Gastrocnemius medialis (tissue), 4 donors: ENCODE results near the gene COL25A1. TPM values are rescaled to one million over a fixed set of nuclear protein-coding genes. Genes with fewer than 3 reads are reported as not detected.

Experiments used
- ATAC-seq, 2 donors: fragments of 150-250 bp; one replicate each; pipeline ENCODE4 v1.9.1; 2016
- DNase-seq, 2 donors: peaks; one replicate each; pipeline ENCODE4 v3.0.0-alpha.2; 2019
- H3K27ac ChIP-seq, 4 donors: fragments of 200-600 bp; sonication (generic); 1 replicate in 1 of 4; 2 replicates in 3 of 4; pipeline ENCODE4 v1.5.1; 2016 to 2018; ENCODE audit warnings: mild to moderate bottlenecking in 2 of 4, moderate library complexity in 1 of 4
- H3K27me3 ChIP-seq, 3 donors: fragments of 200-600 bp; sonication (generic) in 2 of 3; 1 replicate in 1 of 3; 2 replicates in 2 of 3; pipeline versions ENCODE4 v1.5.1 to v1.6.0; 2016 to 2019; ENCODE audit warnings: mild to moderate bottlenecking in 1 of 3, moderate library complexity in 1 of 3
- H3K36me3 ChIP-seq, 2 donors: fragments of 200-600 bp; sonication (generic) in 1 of 2; one replicate each; pipeline ENCODE4 v1.5.1; 2017 to 2018
- H3K4me1 ChIP-seq, 2 donors: fragments of 200-600 bp; sonication (generic) in 1 of 2; one replicate each; pipeline ENCODE4 v1.5.1; 2016 to 2017; ENCODE audit warnings: mild to moderate bottlenecking in 2 of 2
- H3K4me3 ChIP-seq, 4 donors: fragments of 200-600 bp; sonication (generic) in 3 of 4; 1 replicate in 1 of 4; 2 replicates in 3 of 4; pipeline ENCODE4 v1.5.1; 2016 to 2019; ENCODE audit warnings: mild to moderate bottlenecking in 2 of 4
- H3K9me3 ChIP-seq, 3 donors: fragments of 200-600 bp; sonication (generic) in 2 of 3; 1 replicate in 1 of 3; 2 replicates in 2 of 3; pipeline ENCODE4 v1.5.1; 2016 to 2019
- CTCF ChIP-seq, 5 experiments: fragments of 450-650 bp in 3 of 5; fragments of 200-600 bp in 2 of 5; sonication (generic) in 2 of 5; IDR thresholded peaks in 4 of 5; conservative IDR thresholded peaks in 1 of 5; 1 replicate in 4 of 5; 2 replicates in 1 of 5; pipeline ENCODE4 v1.5.1; 2016 to 2019; ENCODE audit warnings: antibody characterized with exemption in 5 of 5, mild to moderate bottlenecking in 3 of 5, moderate library complexity in 3 of 5
- POLR2A ChIP-seq, 2 donors: fragments of 450-650 bp; IDR thresholded peaks; one replicate each; pipeline ENCODE4 v1.6.1; 2017; ENCODE audit warnings: antibody characterized with exemption in 2 of 2, mild to moderate bottlenecking in 2 of 2, moderate library complexity in 2 of 2
- in situ Hi-C, 4 donors: fragments of 200-750 bp; cut with MboI; loops; one replicate each; pipeline versions ENCODE4 v1.15.0 to v1.8.0; 2017; ENCODE audit warnings: low sequenced_read_pairs in 4 of 4
- intact Hi-C: fragments of 100-400 bp; cut with DNase I; formaldehyde crosslinking; loops from one replicate; pipeline ENCODE4 v1.15.1; 2023; ENCODE audit warnings: low total_unique reads
- total RNA-seq, 4 donors: library from RNA; depleted of rRNA; stranded (reverse); fragments of >200 nt; gene quantifications; one replicate each; pipeline versions ENCODE4 v1.1.0 to v1.2.3, GENCODE V29; 2016

COL25A1 gene
- total RNA-seq, 4 donors from 2014 or later, result 0.27 to 2.0 (median 0.85) TPM; not detected in 1

DNA sequence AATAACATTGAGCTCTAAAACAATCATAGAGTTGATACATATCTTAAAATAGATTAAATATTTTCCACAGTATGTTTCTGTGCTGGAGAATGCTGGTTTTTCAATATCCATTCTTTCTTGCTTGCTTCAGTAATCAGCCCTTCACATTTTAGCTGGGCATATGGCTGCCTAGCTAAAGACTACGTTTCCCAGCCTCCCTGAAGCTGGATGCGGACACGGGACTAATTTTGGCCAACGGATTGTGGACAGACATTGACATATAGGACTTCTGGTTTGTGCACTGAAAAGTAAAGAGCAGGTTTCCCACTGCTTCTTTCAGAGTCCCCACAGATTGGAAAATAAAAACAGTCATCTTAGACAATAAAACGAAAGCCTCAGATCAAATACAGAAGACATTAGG lies 97.3 kb downstream of the COL25A1 start:
- ATAC-seq (no peak), DNase-seq (no peak)
- in situ Hi-C loops (no loop called here), intact Hi-C loops (no loop called here)
- H3K36me3 ChIP-seq, result no peaks in the 10 kb centered on the region
- no peaks in the 10 kb centered on the region for H3K27me3 ChIP-seq
- peaks cover 9 to 31% of the 10 kb centered on the region in 2 donors for H3K4me1 ChIP-seq
- H3K4me3 ChIP-seq, result no peak overlapping the region
- no peaks in the 10 kb centered on the region for H3K9me3 ChIP-seq
- TF ChIP-seq CTCF (IDR thresholded peaks at IDR 0.05 in 4 of 5, conservative IDR thresholded peaks at IDR 0.05 in 1 of 5) (no peak), POLR2A (IDR thresholded peaks at IDR 0.05) (no peak)
- H3K27ac ChIP-seq, result no peak overlapping the region

DNA sequence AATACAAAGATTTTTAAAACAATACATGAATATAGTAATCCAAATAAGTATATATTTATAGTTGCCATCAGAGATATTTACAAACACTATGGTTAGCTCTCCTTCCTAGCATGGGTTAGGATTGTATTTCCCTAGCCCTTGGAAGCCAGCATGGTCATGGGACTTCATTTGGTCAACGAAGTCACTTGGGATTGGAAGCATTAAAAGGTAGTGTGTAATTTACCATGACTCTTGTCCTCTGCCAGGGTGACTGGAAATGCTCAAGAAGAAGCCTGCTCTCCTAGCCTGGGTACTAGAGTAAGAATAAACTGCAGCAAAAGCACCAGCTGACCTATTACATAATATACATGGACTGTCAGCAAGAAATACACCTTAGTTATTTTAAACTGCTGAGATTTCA lies 102.9 kb downstream of the COL25A1 start:
- Histone ChIP-seq H3K27ac (peak overlapping the region in 1 of 4 donors; percentile 19), H3K4me1 (peaks cover 0 to 8% of the 10 kb centered on the region in 2 donors), H3K27me3 (no peaks in the 10 kb centered on the region), H3K36me3 (no peaks in the 10 kb centered on the region), H3K9me3 (no peaks in the 10 kb centered on the region), H3K4me3 (no peak overlapping the region)
- in situ Hi-C loops (no loop called here), intact Hi-C loops (no loop called here)
- ATAC-seq, result peak; percentile 53 to 92
- DNase-seq, result peak in 1 of 2 donors; percentile 11
- no peak for TF ChIP-seq CTCF (IDR thresholded peaks at IDR 0.05 in 4 of 5, conservative IDR thresholded peaks at IDR 0.05 in 1 of 5)
- TF ChIP-seq POLR2A (IDR thresholded peaks at IDR 0.05), result no peak

DNA sequence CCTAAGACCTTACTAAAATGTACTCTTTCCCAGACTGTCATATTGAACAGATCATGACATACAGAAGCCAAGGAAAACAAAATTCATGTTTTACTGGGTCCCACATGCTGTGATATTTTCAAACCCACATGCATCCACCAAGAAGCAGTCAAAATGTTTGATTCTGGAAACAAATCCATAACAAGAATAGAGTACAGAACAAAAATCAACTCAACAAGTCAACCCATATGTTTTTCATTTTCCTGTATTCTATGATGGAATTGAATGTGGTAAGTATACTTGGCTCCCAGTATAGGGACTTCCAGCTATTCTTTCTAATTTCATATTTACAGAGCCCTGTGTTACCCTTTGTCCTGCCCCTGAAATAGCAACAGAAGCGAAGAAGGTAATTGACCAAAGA lies 106.8 kb downstream of the COL25A1 start:
- H3K27me3 ChIP-seq, result no peaks in the 10 kb centered on the region
- no peak overlapping the region for H3K4me3 ChIP-seq
- no peak overlapping the region for H3K27ac ChIP-seq
- peaks cover 0 to 8% of the 10 kb centered on the region in 2 donors for H3K4me1 ChIP-seq
- TF ChIP-seq POLR2A (IDR thresholded peaks at IDR 0.05) (no peak), CTCF (IDR thresholded peaks at IDR 0.05 in 4 of 5, conservative IDR thresholded peaks at IDR 0.05 in 1 of 5) (no peak)
- intact Hi-C loops (no loop called here), in situ Hi-C loops (no loop called here)
- H3K36me3 ChIP-seq, result no peaks in the 10 kb centered on the region
- DNase-seq, result no peak
- no peaks in the 10 kb centered on the region for H3K9me3 ChIP-seq
- ATAC-seq, result no peak

GRCh38 chr4:109191216-109191615 lies 111.2 kb downstream of the COL25A1 start:
- intact Hi-C loops, result no loop called here
- Histone ChIP-seq H3K27me3 (no peaks in the 10 kb centered on the region), H3K27ac (no peak overlapping the region), H3K36me3 (no peaks in the 10 kb centered on the region), H3K4me3 (no peak overlapping the region), H3K9me3 (no peaks in the 10 kb centered on the region), H3K4me1 (no peaks in the 10 kb centered on the region)
- DNase-seq (no peak), ATAC-seq (no peak)
- TF ChIP-seq CTCF (IDR thresholded peaks at IDR 0.05 in 4 of 5, conservative IDR thresholded peaks at IDR 0.05 in 1 of 5) (no peak), POLR2A (IDR thresholded peaks at IDR 0.05) (no peak)
- in situ Hi-C loops, result no loop called here

GRCh38 chr4:109186458-109186945 lies 116.0 kb downstream of the COL25A1 start:
- intact Hi-C loops, result no loop called here
- Histone ChIP-seq H3K4me3 (no peak overlapping the region), H3K9me3 (no peaks in the 10 kb centered on the region), H3K4me1 (peaks cover 0 to 22% of the 10 kb centered on the region in 2 donors), H3K27ac (no peak overlapping the region), H3K27me3 (no peaks in the 10 kb centered on the region), H3K36me3 (no peaks in the 10 kb centered on the region)
- in situ Hi-C loops, result no loop called here
- DNase-seq (no peak), ATAC-seq (no peak)
- TF ChIP-seq POLR2A (IDR thresholded peaks at IDR 0.05), result no peak
- TF ChIP-seq CTCF (IDR thresholded peaks at IDR 0.05 in 4 of 5, conservative IDR thresholded peaks at IDR 0.05 in 1 of 5), result no peak
